Endodermal cell (in vitro differentiated cells): ENCODE measurements around the gene INMT. TPM values are rescaled to one million over a fixed set of nuclear protein-coding genes. Genes with fewer than 3 reads are reported as not detected.

Experiments
- DNase-seq: peaks from one replicate; pipeline ENCODE4 v3.0.0-alpha.2; 2017
- H3K27ac ChIP-seq: 2 replicates; pipeline ENCODE4 v1.5.1; 2013; ENCODE audit warnings: mild to moderate bottlenecking, low read depth, low read length, moderate library complexity
- H3K27me3 ChIP-seq: 2 replicates; pipeline ENCODE4 v1.6.1; 2013; ENCODE audit warnings: mild to moderate bottlenecking, low read length, moderate library complexity; ENCODE audit not compliant: insufficient read depth, control insufficient read depth, poor library complexity, severe bottlenecking
- H3K36me3 ChIP-seq: 2 replicates; pipeline ENCODE4 v1.7.0; 2013; ENCODE audit warnings: mild to moderate bottlenecking, low read length, moderate library complexity; ENCODE audit not compliant: control insufficient read depth, insufficient read depth
- H3K4me1 ChIP-seq: one replicate; pipeline ENCODE4 v1.7.0; 2013; ENCODE audit warnings: low read length; ENCODE audit not compliant: control insufficient read depth, insufficient read depth
- H3K4me3 ChIP-seq: 2 replicates; pipeline ENCODE4 v1.5.1; 2013; ENCODE audit warnings: mild to moderate bottlenecking, low read length, moderate library complexity
- H3K9ac ChIP-seq: 2 replicates; pipeline ENCODE4 v1.6.1; 2013; ENCODE audit warnings: mild to moderate bottlenecking, low read length, moderate library complexity; ENCODE audit not compliant: poor library complexity, severe bottlenecking; ENCODE audit errors: extremely low read depth
- H3K9me3 ChIP-seq: 2 replicates; pipeline ENCODE4 v1.6.1; 2013; ENCODE audit warnings: mild to moderate bottlenecking, low read length, moderate library complexity; ENCODE audit not compliant: control insufficient read depth
- H3K27ac Mint-ChIP-seq: 2 replicates; pipeline ENCODE4 v1.8.0; 2020; ENCODE audit warnings: mixed read lengths
- H3K27me3 Mint-ChIP-seq: 2 replicates; pipeline ENCODE4 v1.8.0; 2021; ENCODE audit warnings: mild to moderate bottlenecking, mixed read lengths; ENCODE audit not compliant: insufficient read depth
- H3K36me3 Mint-ChIP-seq: 2 replicates; pipeline ENCODE4 v1.8.0; 2020; ENCODE audit warnings: low read depth, mixed read lengths
- H3K4me1 Mint-ChIP-seq: 2 replicates; pipeline ENCODE4 v1.8.0; 2020; ENCODE audit warnings: mixed read lengths
- H3K4me3 Mint-ChIP-seq: 2 replicates; pipeline ENCODE4 v1.8.0; 2020; ENCODE audit warnings: mild to moderate bottlenecking, moderate library complexity, mixed read lengths
- H3K9me3 Mint-ChIP-seq: 2 replicates; pipeline ENCODE4 v1.8.0; 2020; ENCODE audit warnings: mild to moderate bottlenecking, mixed read lengths
- WGBS, 2 experiments: methylation state at CpG; one replicate each; pipeline versions ENCODE4 v1.1.5 to v1.1.7; 2013; ENCODE audit warnings: missing lambda C conversion rate in 2 of 2, mixed read lengths in 1 of 2; ENCODE audit not compliant: insufficient coverage in 1 of 2, insufficient read length in 1 of 2; 5-methylcytosine and 5-hydroxymethylcytosine counted together
- total RNA-seq, 2 donors: library from RNA; stranded (reverse); fragmentation: NEBNext Ultra II Directional in 1 of 2; extraction: Animal tissue kit (Norgen Biotek cat#: 25700) in 1 of 2; gene quantifications; 2 replicates in 1 of 2; 3 replicates in 1 of 2; pipeline ENCODE4 v1.2.1, GENCODE V29; 2021
- TF ChIP-seq, protein P1 (sequence below): fragments of 200-600 bp; sonication (generic); conservative IDR thresholded peaks from 2 replicates; pipeline ENCODE4 v1.5.0; 2021; ENCODE audit warnings: antibody characterized with exemption, mild to moderate bottlenecking

Gene INMT
- total RNA-seq, 2 donors from 2014 or later: 3.0 to 3.3 TPM

- Mint-ChIP-seq H3K27ac (no peak overlapping the region), H3K4me3 (no peak overlapping the region), H3K27me3 (no peaks in the 10 kb centered on the region), H3K36me3 (peaks cover 21% of the 10 kb centered on the region), H3K4me1 (no peaks in the 10 kb centered on the region), H3K9me3 (no peaks in the 10 kb centered on the region)
- H3K4me3 ChIP-seq: no peak overlapping the region
- H3K36me3 ChIP-seq: peaks cover 33% of the 10 kb centered on the region
- H3K9me3 ChIP-seq: no peaks in the 10 kb centered on the region
- peak; percentile 8 for DNase-seq
- H3K27ac ChIP-seq: no peak overlapping the region
- no peak overlapping the region for H3K9ac ChIP-seq
- TF ChIP-seq, protein P1, sequence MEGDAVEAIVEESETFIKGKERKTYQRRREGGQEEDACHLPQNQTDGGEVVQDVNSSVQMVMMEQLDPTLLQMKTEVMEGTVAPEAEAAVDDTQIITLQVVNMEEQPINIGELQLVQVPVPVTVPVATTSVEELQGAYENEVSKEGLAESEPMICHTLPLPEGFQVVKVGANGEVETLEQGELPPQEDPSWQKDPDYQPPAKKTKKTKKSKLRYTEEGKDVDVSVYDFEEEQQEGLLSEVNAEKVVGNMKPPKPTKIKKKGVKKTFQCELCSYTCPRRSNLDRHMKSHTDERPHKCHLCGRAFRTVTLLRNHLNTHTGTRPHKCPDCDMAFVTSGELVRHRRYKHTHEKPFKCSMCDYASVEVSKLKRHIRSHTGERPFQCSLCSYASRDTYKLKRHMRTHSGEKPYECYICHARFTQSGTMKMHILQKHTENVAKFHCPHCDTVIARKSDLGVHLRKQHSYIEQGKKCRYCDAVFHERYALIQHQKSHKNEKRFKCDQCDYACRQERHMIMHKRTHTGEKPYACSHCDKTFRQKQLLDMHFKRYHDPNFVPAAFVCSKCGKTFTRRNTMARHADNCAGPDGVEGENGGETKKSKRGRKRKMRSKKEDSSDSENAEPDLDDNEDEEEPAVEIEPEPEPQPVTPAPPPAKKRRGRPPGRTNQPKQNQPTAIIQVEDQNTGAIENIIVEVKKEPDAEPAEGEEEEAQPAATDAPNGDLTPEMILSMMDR: no peak
- WGBS, 2 experiments: 83 to 93% methylated on average over 3 to 5 of the region's 5 CpGs
- no peaks in the 10 kb centered on the region for H3K4me1 ChIP-seq
- H3K27me3 ChIP-seq: no peaks in the 10 kb centered on the region
Measured at GRCh38 chr7:30779574-30779973, 27.6 kb downstream of the INMT start.

- peak; percentile 14 for DNase-seq
- H3K36me3 Mint-ChIP-seq: peaks cover 30% of the 10 kb centered on the region
- no peaks in the 10 kb centered on the region for H3K27me3 Mint-ChIP-seq
- 90 to 93% methylated on average over 2 to 4 of the region's 4 CpGs for WGBS, 2 experiments
- H3K36me3 ChIP-seq: peaks cover 38% of the 10 kb centered on the region
- H3K9me3 Mint-ChIP-seq: no peaks in the 10 kb centered on the region
- H3K4me1 ChIP-seq: no peaks in the 10 kb centered on the region
- TF ChIP-seq, protein P1: no peak
- no peaks in the 10 kb centered on the region for H3K27me3 ChIP-seq
- H3K27ac ChIP-seq: no peak overlapping the region
- H3K9me3 ChIP-seq: no peaks in the 10 kb centered on the region
- H3K9ac ChIP-seq: no peak overlapping the region
- no peak overlapping the region for H3K27ac Mint-ChIP-seq
- H3K4me3 ChIP-seq: no peak overlapping the region
- H3K4me1 Mint-ChIP-seq: no peaks in the 10 kb centered on the region
- H3K4me3 Mint-ChIP-seq: no peak overlapping the region
Measured at GRCh38 chr7:30780941-30781340, 29.0 kb downstream of the INMT start.

- no peak overlapping the region for H3K27ac Mint-ChIP-seq
- Histone ChIP-seq H3K27me3 (no peaks in the 10 kb centered on the region), H3K27ac (no peak overlapping the region), H3K4me3 (no peak overlapping the region), H3K4me1 (no peaks in the 10 kb centered on the region), H3K9ac (no peak overlapping the region), H3K36me3 (peaks cover 43% of the 10 kb centered on the region), H3K9me3 (no peaks in the 10 kb centered on the region)
- DNase-seq: no peak
- TF ChIP-seq, protein P1: no peak
- H3K36me3 Mint-ChIP-seq: peaks cover 38% of the 10 kb centered on the region
- no peaks in the 10 kb centered on the region for H3K9me3 Mint-ChIP-seq
- H3K27me3 Mint-ChIP-seq: no peaks in the 10 kb centered on the region
- H3K4me1 Mint-ChIP-seq: no peaks in the 10 kb centered on the region
- H3K4me3 Mint-ChIP-seq: no peak overlapping the region
Measured at GRCh38 chr7:30782690-30783089, 30.8 kb downstream of the INMT start.
